Osteocyte (in vitro differentiated cells): ENCODE measurements around the gene SUPT5H. TPM values are rescaled to one million over a fixed set of nuclear protein-coding genes. Genes with fewer than 3 reads are reported as not detected.

ENCODE experiments used
- DNase-seq: peaks from one replicate; pipeline ENCODE4 v3.0.0; 2021; ENCODE audit warnings: mixed read lengths; ENCODE audit not compliant: unreplicated experiment; ENCODE audit errors: extremely low spot score
- H3K27ac Mint-ChIP-seq: one replicate; pipeline ENCODE4 v1.8.0; 2021; ENCODE audit warnings: mild to moderate bottlenecking, mixed read lengths; ENCODE audit not compliant: unreplicated experiment
- H3K27me3 Mint-ChIP-seq: one replicate; pipeline ENCODE4 v1.8.0; 2021; ENCODE audit warnings: mixed read lengths; ENCODE audit not compliant: unreplicated experiment
- H3K36me3 Mint-ChIP-seq: one replicate; pipeline ENCODE4 v1.8.0; 2021; ENCODE audit warnings: mixed read lengths; ENCODE audit not compliant: unreplicated experiment
- H3K4me1 Mint-ChIP-seq: one replicate; pipeline ENCODE4 v1.8.0; 2021; ENCODE audit warnings: mixed read lengths; ENCODE audit not compliant: unreplicated experiment
- H3K4me3 Mint-ChIP-seq: one replicate; pipeline ENCODE4 v1.8.0; 2021; ENCODE audit warnings: mild to moderate bottlenecking, moderate library complexity, mixed read lengths; ENCODE audit not compliant: unreplicated experiment
- H3K9me3 Mint-ChIP-seq: one replicate; pipeline ENCODE4 v1.8.0; 2021; ENCODE audit warnings: mixed read lengths; ENCODE audit not compliant: unreplicated experiment
- CTCF ChIP-seq: fragments of 200-600 bp; sonication (generic); IDR thresholded peaks from 2 replicates; pipeline ENCODE4 v1.5.0; 2021; ENCODE audit warnings: antibody characterized with exemption, mild to moderate bottlenecking, moderate library complexity
- total RNA-seq: library from RNA; stranded (reverse); gene quantifications from 2 replicates; pipeline ENCODE4 v1.2.1, GENCODE V29; 2021

The SUPT5H gene
- total RNA-seq, 1 donor from 2014 or later = 130 TPM

- H3K4me1 Mint-ChIP-seq = peaks cover 55% of the 10 kb centered on the region
- H3K27me3 Mint-ChIP-seq = no peaks in the 10 kb centered on the region
- peak; percentile 91 for DNase-seq
Observed at GRCh38 chr19:39410017-39410830, 35.2 kb upstream of the SUPT5H start.

GRCh38 chr19:39410831-39411080, 34.6 kb upstream of the SUPT5H start:
- no peaks in the 10 kb centered on the region for H3K27me3 Mint-ChIP-seq
- no peaks in the 10 kb centered on the region for H3K9me3 Mint-ChIP-seq
- peaks cover 56% of the 10 kb centered on the region for H3K4me1 Mint-ChIP-seq
- no peak for DNase-seq
- peak overlapping the region; percentile 99 for H3K4me3 Mint-ChIP-seq
- H3K36me3 Mint-ChIP-seq = peaks cover 13% of the 10 kb centered on the region
- peak overlapping the region; percentile 96 for H3K27ac Mint-ChIP-seq
- TF ChIP-seq CTCF = no peak

More at GRCh38 chr19:39410017-39410830, 35.2 kb upstream of the SUPT5H start:
- H3K4me3 Mint-ChIP-seq = peak overlapping the region; percentile 99
- H3K27ac Mint-ChIP-seq = peak overlapping the region; percentile 96
- no peak for TF ChIP-seq CTCF
- peaks cover 13% of the 10 kb centered on the region for H3K36me3 Mint-ChIP-seq
- H3K9me3 Mint-ChIP-seq = no peaks in the 10 kb centered on the region

DNA sequence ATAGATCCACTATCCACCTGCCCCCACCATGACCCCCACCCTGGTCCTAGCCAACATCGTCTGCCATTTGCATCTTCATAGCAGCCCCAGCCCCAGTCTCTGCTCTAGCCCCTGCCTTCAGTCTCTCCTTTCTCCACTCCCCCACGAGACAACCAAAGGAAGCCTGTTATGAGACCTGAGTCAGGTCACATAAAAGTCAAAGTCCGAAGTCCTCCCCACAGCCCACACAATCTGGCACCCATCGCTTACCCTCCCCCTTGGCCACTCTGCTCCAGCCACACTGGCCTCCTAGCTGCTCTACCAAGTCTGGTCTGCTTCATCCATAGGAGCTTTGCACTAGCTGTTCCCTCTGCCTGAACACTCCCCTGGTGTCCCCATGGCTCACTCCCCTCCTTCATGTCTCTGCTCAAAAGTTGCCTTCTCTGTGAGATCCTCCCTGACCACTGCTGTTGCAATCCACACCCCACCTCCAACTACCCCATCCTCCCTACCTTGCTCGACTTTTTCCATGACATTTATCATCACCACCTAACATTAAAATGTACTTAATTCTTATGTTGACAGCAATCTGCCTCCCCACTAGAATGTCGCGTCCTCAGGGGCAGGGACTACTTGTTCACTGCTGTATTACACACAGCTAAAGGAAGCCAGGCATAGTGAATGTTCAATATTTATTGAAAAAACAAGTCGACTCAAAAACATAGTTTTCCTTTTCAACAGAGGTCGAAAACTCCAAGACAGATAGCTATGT, 34.1 kb upstream of the SUPT5H start:
- Mint-ChIP-seq H3K27ac (peak overlapping the region; percentile 96), H3K9me3 (no peaks in the 10 kb centered on the region), H3K4me3 (peak overlapping the region; percentile 99), H3K36me3 (peaks cover 13% of the 10 kb centered on the region), H3K27me3 (no peaks in the 10 kb centered on the region), H3K4me1 (peaks cover 56% of the 10 kb centered on the region)
- TF ChIP-seq CTCF = no peak
- DNase-seq = no peak

DNA sequence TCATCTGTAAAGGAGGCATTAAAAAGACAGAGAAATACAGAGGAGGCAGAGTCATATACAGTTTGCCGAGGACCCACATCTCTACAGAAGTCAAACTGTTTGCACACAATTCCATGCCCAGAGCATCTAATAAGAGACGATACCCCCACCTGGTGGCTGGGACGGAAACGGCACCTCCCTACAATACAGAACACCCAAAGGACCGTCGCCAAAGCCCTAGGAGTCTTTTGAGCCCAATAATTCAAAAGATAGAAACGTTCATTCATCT, 33.6 kb upstream of the SUPT5H start:
- TF ChIP-seq CTCF = peak; percentile 97
- H3K27ac Mint-ChIP-seq = peak overlapping the region; percentile 96
- DNase-seq = peak; percentile 95
- H3K27me3 Mint-ChIP-seq = no peaks in the 10 kb centered on the region
- peak overlapping the region; percentile 99 for H3K4me3 Mint-ChIP-seq
- peaks cover 13% of the 10 kb centered on the region for H3K36me3 Mint-ChIP-seq
- no peaks in the 10 kb centered on the region for H3K9me3 Mint-ChIP-seq
- peaks cover 58% of the 10 kb centered on the region for H3K4me1 Mint-ChIP-seq

- TF ChIP-seq CTCF = peak; percentile 90
- Mint-ChIP-seq H3K4me3 (peak within 1 kb of the TSS; percentile 99), H3K27ac (peak within 1 kb of the TSS; percentile 97), H3K9me3 (no peaks in the 10 kb centered on the region), H3K4me1 (peaks cover 60% of the 10 kb centered on the region), H3K27me3 (no peaks in the 10 kb centered on the region), H3K36me3 (peaks cover 13% of the 10 kb centered on the region)
- peak; percentile 99 for DNase-seq
Observed at GRCh38 chr19:39412100-39412866, 33.1 kb upstream of the SUPT5H start, which contains the start of gene PLEKHG2. Gene PLEKHG2, plus strand, starts transcription at chr19:39412669. Its CDS starts 1,418 bp downstream, at chr19:39414087.
